GM23338 (cell line): ENCODE results near the gene PLCD3.

Source experiments
- CREB1 ChIP-seq: fragments of 250-450 bp; sonication (Bioruptor Pico); IDR thresholded peaks from 2 replicates; pipeline ENCODE4 v1.5.0; 2020; ENCODE audit warnings: low read depth, mild to moderate bottlenecking, moderate library complexity
- CTCF ChIP-seq, 2 experiments: fragments of 200-600 bp in 1 of 2; sonication (generic) in 1 of 2; conservative IDR thresholded peaks; 2 replicates each; pipeline versions ENCODE4 v1.5.1 to v1.6.1; 2016 to 2017; ENCODE audit warnings: antibody characterized with exemption in 2 of 2, low read depth in 2 of 2, mild to moderate bottlenecking in 2 of 2, moderate library complexity in 1 of 2
- EZH2 ChIP-seq: fragments of 200-600 bp; sonication (generic); IDR thresholded peaks from one replicate; pipeline ENCODE4 v1.8.0; 2017; ENCODE audit warnings: antibody characterized with exemption, mild to moderate bottlenecking, low read depth; ENCODE audit not compliant: unreplicated experiment
- EZH2phosphoT487 ChIP-seq: fragments of 200-600 bp; sonication (generic); IDR thresholded peaks from one replicate; pipeline ENCODE4 v1.8.1; 2018; ENCODE audit warnings: antibody characterized with exemption; ENCODE audit not compliant: unreplicated experiment
- JUNB ChIP-seq: IDR thresholded peaks from one replicate; pipeline ENCODE4 v1.6.1; 2016; ENCODE audit warnings: antibody characterized with exemption; ENCODE audit not compliant: unreplicated experiment
- NANOG ChIP-seq: IDR thresholded peaks from 2 replicates; pipeline ENCODE4 v1.6.1; 2016; ENCODE audit warnings: antibody characterized with exemption, borderline replicate concordance
- POLR2AphosphoS5 ChIP-seq: IDR thresholded peaks from 2 replicates; pipeline ENCODE4 v1.6.1; 2016; ENCODE audit warnings: antibody characterized with exemption, low read depth
- STAT1 ChIP-seq: IDR thresholded peaks from one replicate; pipeline ENCODE4 v1.6.1; 2016; ENCODE audit warnings: antibody characterized with exemption; ENCODE audit not compliant: unreplicated experiment
- ZNF114 ChIP-seq: fragments of 250-450 bp; sonication (Bioruptor Pico); IDR thresholded peaks from 2 replicates; pipeline ENCODE4 v1.5.0; 2020; ENCODE audit warnings: mild to moderate bottlenecking, moderate library complexity
- ZNF331 ChIP-seq: fragments of 250-450 bp; sonication (Bioruptor Pico); IDR thresholded peaks from 2 replicates; pipeline ENCODE4 v1.5.0; 2020; ENCODE audit warnings: low read depth, mild to moderate bottlenecking, moderate library complexity
- TF ChIP-seq, protein P1 (sequence below): IDR thresholded peaks from one replicate; pipeline ENCODE4 v1.6.1; 2018; ENCODE audit warnings: antibody characterized with exemption; ENCODE audit not compliant: unreplicated experiment
- TF ChIP-seq, protein P2 (sequence below): IDR thresholded peaks from 2 replicates; pipeline ENCODE4 v1.6.1; 2016; ENCODE audit warnings: antibody characterized with exemption

GRCh38 chr17:45135978-45136791, 3.9 kb upstream of the PLCD3 start:
- TF ChIP-seq CTCF (conservative IDR thresholded peaks at IDR 0.05; ENCODE audit: low read depth in 2 of 2) (no peak), STAT1 (no peak), EZH2phosphoT487 (no peak), NANOG (no peak), POLR2AphosphoS5 (no peak), ZNF114 (CRISPR knock-in tag) (no peak), EZH2 (no peak), JUNB (no peak), ZNF331 (CRISPR knock-in tag) (no peak), CREB1 (no peak)
- TF ChIP-seq, protein P1, sequence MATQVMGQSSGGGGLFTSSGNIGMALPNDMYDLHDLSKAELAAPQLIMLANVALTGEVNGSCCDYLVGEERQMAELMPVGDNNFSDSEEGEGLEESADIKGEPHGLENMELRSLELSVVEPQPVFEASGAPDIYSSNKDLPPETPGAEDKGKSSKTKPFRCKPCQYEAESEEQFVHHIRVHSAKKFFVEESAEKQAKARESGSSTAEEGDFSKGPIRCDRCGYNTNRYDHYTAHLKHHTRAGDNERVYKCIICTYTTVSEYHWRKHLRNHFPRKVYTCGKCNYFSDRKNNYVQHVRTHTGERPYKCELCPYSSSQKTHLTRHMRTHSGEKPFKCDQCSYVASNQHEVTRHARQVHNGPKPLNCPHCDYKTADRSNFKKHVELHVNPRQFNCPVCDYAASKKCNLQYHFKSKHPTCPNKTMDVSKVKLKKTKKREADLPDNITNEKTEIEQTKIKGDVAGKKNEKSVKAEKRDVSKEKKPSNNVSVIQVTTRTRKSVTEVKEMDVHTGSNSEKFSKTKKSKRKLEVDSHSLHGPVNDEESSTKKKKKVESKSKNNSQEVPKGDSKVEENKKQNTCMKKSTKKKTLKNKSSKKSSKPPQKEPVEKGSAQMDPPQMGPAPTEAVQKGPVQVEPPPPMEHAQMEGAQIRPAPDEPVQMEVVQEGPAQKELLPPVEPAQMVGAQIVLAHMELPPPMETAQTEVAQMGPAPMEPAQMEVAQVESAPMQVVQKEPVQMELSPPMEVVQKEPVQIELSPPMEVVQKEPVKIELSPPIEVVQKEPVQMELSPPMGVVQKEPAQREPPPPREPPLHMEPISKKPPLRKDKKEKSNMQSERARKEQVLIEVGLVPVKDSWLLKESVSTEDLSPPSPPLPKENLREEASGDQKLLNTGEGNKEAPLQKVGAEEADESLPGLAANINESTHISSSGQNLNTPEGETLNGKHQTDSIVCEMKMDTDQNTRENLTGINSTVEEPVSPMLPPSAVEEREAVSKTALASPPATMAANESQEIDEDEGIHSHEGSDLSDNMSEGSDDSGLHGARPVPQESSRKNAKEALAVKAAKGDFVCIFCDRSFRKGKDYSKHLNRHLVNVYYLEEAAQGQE, result no peak
- TF ChIP-seq, protein P2, sequence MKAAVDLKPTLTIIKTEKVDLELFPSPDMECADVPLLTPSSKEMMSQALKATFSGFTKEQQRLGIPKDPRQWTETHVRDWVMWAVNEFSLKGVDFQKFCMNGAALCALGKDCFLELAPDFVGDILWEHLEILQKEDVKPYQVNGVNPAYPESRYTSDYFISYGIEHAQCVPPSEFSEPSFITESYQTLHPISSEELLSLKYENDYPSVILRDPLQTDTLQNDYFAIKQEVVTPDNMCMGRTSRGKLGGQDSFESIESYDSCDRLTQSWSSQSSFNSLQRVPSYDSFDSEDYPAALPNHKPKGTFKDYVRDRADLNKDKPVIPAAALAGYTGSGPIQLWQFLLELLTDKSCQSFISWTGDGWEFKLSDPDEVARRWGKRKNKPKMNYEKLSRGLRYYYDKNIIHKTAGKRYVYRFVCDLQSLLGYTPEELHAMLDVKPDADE, result no peak
